ENCODE measurements around the gene CHST9. TPM values are rescaled to one million over a fixed set of nuclear protein-coding genes. Genes with fewer than 3 reads are reported as not detected.

Gene CHST9
- polyA plus RNA-seq, 2 of the 4 experiments (the other 2 are of a cell fraction): 0.06 TPM; not detected in 1

DNA sequence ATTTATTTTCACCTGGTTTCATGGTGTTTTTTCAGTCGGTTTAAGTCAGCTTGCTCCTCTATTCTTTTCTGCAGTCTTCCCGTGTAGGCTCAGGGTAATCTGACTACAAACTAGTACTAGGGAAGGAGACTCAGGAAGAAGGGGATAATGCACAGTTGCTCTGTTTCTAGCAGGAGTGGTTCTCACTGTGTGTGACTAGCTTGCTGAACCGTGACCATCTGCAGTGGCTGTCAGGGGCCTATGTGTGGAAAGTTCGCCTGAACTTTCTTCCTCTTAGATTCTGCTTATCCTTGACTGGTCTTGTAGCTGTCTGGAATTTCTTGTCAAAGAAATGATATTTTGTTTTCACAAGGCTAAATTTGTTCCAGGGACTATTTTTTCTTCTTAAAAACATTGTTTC, 273.3 kb downstream of the CHST9 start:
- DNase-seq (ENCODE audit: low read depth in 1 of 2, low spot score in 1 of 2) (no peak), FAIRE-seq (no peak), ATAC-seq (no peak)
- WGBS (ENCODE audit: missing lambda C conversion rate): 36% methylated on average over 4 of the region's 4 CpGs
- H3K4me3 ChIP-seq: no peak overlapping the region
- H3K4me1 ChIP-seq: no peaks in the 10 kb centered on the region
- H3K27ac ChIP-seq: no peak overlapping the region
- ChIA-PET POLR2A (no interaction called here), CTCF (no interaction called here)
- no peak overlapping the region for H3K4me2 ChIP-seq
- H3K9me3 ChIP-seq: no peaks in the 10 kb centered on the region
- TF ChIP-seq, protein P1, sequence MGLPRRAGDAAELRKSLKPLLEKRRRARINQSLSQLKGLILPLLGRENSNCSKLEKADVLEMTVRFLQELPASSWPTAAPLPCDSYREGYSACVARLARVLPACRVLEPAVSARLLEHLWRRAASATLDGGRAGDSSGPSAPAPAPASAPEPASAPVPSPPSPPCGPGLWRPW (IDR thresholded peaks at IDR 0.05): no peak
- TF ChIP-seq, protein P2, sequence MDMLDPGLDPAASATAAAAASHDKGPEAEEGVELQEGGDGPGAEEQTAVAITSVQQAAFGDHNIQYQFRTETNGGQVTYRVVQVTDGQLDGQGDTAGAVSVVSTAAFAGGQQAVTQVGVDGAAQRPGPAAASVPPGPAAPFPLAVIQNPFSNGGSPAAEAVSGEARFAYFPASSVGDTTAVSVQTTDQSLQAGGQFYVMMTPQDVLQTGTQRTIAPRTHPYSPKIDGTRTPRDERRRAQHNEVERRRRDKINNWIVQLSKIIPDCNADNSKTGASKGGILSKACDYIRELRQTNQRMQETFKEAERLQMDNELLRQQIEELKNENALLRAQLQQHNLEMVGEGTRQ (IDR thresholded peaks at IDR 0.05): no peak
- TF ChIP-seq, protein P3, sequence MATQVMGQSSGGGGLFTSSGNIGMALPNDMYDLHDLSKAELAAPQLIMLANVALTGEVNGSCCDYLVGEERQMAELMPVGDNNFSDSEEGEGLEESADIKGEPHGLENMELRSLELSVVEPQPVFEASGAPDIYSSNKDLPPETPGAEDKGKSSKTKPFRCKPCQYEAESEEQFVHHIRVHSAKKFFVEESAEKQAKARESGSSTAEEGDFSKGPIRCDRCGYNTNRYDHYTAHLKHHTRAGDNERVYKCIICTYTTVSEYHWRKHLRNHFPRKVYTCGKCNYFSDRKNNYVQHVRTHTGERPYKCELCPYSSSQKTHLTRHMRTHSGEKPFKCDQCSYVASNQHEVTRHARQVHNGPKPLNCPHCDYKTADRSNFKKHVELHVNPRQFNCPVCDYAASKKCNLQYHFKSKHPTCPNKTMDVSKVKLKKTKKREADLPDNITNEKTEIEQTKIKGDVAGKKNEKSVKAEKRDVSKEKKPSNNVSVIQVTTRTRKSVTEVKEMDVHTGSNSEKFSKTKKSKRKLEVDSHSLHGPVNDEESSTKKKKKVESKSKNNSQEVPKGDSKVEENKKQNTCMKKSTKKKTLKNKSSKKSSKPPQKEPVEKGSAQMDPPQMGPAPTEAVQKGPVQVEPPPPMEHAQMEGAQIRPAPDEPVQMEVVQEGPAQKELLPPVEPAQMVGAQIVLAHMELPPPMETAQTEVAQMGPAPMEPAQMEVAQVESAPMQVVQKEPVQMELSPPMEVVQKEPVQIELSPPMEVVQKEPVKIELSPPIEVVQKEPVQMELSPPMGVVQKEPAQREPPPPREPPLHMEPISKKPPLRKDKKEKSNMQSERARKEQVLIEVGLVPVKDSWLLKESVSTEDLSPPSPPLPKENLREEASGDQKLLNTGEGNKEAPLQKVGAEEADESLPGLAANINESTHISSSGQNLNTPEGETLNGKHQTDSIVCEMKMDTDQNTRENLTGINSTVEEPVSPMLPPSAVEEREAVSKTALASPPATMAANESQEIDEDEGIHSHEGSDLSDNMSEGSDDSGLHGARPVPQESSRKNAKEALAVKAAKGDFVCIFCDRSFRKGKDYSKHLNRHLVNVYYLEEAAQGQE (IDR thresholded peaks at IDR 0.05): no peak
- no peak for TF ChIP-seq ZFP36 (IDR thresholded peaks at IDR 0.05; ENCODE audit: borderline replicate concordance, partially characterized antibody)
- TF ChIP-seq, protein P4, sequence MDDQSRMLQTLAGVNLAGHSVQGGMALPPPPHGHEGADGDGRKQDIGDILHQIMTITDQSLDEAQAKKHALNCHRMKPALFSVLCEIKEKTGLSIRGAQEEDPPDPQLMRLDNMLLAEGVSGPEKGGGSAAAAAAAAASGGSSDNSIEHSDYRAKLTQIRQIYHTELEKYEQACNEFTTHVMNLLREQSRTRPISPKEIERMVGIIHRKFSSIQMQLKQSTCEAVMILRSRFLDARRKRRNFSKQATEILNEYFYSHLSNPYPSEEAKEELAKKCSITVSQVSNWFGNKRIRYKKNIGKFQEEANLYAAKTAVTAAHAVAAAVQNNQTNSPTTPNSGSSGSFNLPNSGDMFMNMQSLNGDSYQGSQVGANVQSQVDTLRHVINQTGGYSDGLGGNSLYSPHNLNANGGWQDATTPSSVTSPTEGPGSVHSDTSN (IDR thresholded peaks at IDR 0.05): no peak
- no peak for TF ChIP-seq KDM1A (IDR thresholded peaks at IDR 0.05; ENCODE audit: low read depth)
- no peak for TF ChIP-seq ZSCAN20 (CRISPR knock-in tag; IDR thresholded peaks at IDR 0.05)
- no peak for TF ChIP-seq EHMT2 (IDR thresholded peaks at IDR 0.05; ENCODE audit: low read depth)
- TF ChIP-seq, protein P5, sequence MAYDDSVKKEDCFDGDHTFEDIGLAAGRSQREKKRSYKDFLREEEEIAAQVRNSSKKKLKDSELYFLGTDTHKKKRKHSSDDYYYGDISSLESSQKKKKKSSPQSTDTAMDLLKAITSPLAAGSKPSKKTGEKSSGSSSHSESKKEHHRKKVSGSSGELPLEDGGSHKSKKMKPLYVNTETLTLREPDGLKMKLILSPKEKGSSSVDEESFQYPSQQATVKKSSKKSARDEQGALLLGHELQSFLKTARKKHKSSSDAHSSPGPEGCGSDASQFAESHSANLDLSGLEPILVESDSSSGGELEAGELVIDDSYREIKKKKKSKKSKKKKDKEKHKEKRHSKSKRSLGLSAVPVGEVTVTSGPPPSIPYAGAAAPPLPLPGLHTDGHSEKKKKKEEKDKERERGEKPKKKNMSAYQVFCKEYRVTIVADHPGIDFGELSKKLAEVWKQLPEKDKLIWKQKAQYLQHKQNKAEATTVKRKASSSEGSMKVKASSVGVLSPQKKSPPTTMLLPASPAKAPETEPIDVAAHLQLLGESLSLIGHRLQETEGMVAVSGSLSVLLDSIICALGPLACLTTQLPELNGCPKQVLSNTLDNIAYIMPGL (CRISPR knock-in tag; IDR thresholded peaks at IDR 0.05; ENCODE audit: borderline replicate concordance): no peak
- no peak for TF ChIP-seq HOXA7 (CRISPR knock-in tag; IDR thresholded peaks at IDR 0.05)
- no peak for TF ChIP-seq CBX2 (IDR thresholded peaks at IDR 0.05; ENCODE audit: borderline replicate concordance, low read depth)
- TF ChIP-seq PHF8 (IDR thresholded peaks at IDR 0.05; ENCODE audit: borderline replicate concordance, low read depth): no peak
- no peak for TF ChIP-seq CEBPB (IDR thresholded peaks at IDR 0.05)
- TF ChIP-seq RNF2 (IDR thresholded peaks at IDR 0.05; ENCODE audit: borderline replicate concordance, low read depth): no peak
- TF ChIP-seq RFX5 (IDR thresholded peaks at IDR 0.05): no peak
- no peak for TF ChIP-seq HOXB5 (CRISPR knock-in tag; IDR thresholded peaks at IDR 0.05)
- no peak for TF ChIP-seq RCOR1 (IDR thresholded peaks at IDR 0.05; ENCODE audit: low read depth, low read length)
- no peak for TF ChIP-seq FOSL2 (IDR thresholded peaks at IDR 0.05)
- no peak for TF ChIP-seq FOSL2 (CRISPR knock-in tag; IDR thresholded peaks at IDR 0.05)

Measured in A549 (cell line).